ENCODE results near the gene HENMT1.

HENMT1 gene

DNA sequence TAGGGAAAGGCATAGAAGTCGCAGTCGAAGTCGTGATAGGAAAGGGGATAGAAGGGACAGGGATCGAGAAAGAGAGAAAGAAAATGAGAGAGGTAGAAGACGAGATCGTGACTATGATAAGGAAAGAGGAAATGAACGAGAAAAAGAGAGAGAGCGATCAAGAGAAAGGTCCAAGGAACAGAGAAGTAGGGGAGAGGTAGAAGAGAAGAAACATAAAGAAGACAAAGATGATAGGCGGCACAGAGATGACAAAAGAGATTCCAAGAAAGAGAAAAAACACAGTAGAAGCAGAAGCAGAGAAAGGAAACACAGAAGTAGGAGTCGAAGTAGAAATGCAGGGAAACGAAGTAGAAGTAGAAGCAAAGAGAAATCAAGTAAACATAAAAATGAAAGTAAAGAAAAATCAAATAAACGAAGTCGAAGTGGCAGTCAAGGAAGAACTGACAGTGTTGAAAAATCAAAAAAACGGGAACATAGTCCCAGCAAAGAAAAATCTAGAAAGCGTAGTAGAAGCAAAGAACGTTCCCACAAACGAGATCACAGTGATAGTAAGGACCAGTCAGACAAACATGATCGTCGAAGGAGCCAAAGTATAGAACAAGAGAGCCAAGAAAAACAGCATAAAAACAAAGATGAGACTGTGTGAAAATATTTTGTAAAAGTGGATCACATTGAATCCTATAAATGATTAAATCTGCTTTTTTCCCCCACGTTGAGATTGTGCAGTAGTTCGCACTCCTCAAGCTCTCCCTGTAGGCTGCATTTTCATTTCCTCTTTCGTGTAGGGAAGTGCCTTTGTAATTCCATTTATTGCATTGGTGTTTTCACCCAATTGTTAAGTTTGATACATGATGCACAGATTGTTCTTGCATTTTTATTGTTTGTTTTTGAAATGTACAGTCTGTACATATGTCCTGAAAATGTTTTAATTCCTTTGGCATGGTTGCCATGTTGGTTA, 38.8 kb upstream of the HENMT1 start:
- TF ChIP-seq CTCF (conservative IDR thresholded peaks at IDR 0.05) (no peak), ZFX (IDR thresholded peaks at IDR 0.05) (no peak)
- H3K27ac ChIP-seq: peak overlapping the region; percentile 24; the same call in 1 of the 2 replicates

GRCh38 chr1:108695535-108695934, 34.6 kb upstream of the HENMT1 start:
- H3K27ac ChIP-seq: no peak overlapping the region
- no peak for TF ChIP-seq ZFX (IDR thresholded peaks at IDR 0.05)
- no peak for TF ChIP-seq CTCF (conservative IDR thresholded peaks at IDR 0.05)

GRCh38 chr1:108692724-108693655, 32.1 kb upstream of the HENMT1 start:
- H3K27ac ChIP-seq: peak overlapping the region; percentile 94
- TF ChIP-seq ZFX (IDR thresholded peaks at IDR 0.05) (0 out of 2 replicates have a peak, but pooled peaks have one; percentile 36), CTCF (conservative IDR thresholded peaks at IDR 0.05) (no peak)

GRCh38 chr1:108691942-108692723, 31.2 kb upstream of the HENMT1 start, which contains the start of gene PRPF38B:
Gene PRPF38B, plus strand, starts transcription at chr1:108692310. Its CDS starts 282 bp downstream, at chr1:108692592.
- TF ChIP-seq CTCF (conservative IDR thresholded peaks at IDR 0.05): no peak
- H3K27ac ChIP-seq: peak within 1 kb of the TSS; percentile 94

DNA sequence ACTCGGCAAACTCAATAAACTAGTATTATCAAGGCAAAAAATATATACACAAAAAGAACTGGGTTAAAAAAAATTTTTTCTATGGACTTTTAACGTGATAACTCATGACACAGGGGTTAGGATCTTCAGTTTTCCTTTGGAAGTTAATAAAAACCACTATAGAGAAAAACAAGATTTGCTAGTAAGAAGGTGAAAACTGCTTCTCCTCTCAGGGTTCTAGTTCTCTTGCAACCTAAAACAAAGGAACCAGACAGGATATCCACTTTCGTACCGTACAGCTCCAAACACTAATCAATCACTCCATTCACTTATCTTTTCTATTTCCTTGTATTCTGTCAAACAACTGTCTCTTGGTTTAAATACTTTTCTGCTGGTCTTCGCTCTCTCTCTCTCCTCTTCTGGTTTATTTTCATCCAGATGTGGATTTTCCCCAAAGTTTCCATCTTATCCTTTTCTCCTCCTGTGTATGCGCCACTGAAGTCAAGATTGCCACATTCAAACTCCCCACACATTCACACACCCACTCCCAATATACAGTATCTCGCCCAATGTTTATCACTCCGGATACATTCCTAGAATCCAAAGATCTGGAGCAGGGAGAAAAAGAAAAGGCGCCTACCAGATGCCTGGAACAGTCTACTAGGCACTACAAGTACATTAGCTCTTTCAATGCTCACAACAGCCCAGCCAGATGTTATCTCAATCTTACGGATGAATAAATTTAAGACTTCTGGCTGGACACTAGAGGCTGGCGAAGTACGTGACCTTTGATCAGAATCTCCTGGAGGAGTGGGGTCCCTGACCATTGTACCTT, 30.4 kb upstream of the HENMT1 start:
- peak overlapping the region; percentile 94 for H3K27ac ChIP-seq
- TF ChIP-seq CTCF (conservative IDR thresholded peaks at IDR 0.05) (no peak), ZFX (IDR thresholded peaks at IDR 0.05) (no peak)

- no peak for TF ChIP-seq ZFX (IDR thresholded peaks at IDR 0.05)
- TF ChIP-seq CTCF (conservative IDR thresholded peaks at IDR 0.05): no peak
- peak overlapping the region; percentile 30; the same call in 1 of the 2 replicates for H3K27ac ChIP-seq
Observed at GRCh38 chr1:108686614-108687313, 25.9 kb upstream of the HENMT1 start.
